NCI-H1092 (cell line): ENCODE measurements around the gene SPOCK1.
A peak's percentile ranks its signal among the peaks of the same experiment; 100 is the strongest.

Experiments used
- DNase-seq: peaks from one replicate; lab custom pipeline; 2025; lab: John Stamatoyannopoulos, UW

SPOCK1 gene

DNA sequence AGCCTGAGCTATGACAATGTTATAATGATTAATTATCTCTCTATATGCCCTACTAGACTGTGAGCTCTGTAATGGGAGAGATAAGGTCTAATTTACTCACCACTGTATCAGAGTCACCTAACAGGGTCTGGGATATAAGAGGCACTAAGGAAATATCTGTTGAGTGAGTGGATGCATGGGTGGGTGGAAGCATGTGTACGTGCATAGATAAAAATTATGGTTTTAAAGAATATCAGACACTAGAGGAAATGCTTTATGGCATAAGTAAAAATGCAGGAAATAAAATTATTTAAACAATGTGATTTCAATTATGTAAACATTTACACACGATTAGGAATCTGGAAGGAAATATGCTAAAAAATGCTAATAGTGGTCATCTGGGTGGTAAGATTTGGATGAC, 137.8 kb downstream of the SPOCK1 start:
- no peak for DNase-seq

DNA sequence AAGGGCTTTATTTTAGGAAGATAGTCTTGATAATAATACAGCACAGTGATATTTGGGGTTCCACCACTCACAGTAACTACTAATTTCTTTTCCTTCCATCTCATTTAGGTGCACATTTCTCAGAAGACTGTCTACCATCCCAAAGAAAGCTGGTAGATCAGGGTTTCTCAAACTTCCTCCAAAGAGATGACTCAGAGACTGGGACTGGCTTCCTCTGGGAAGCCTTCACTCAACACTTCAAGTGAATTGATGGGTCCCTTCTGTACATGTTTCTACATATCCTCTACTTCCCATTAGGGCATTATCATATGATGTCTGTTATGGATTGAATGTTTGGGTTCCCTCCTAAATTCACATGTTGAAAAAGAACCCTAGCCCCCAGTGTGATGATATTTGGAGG, 138.5 kb downstream of the SPOCK1 start:
- DNase-seq, result no peak

DNA sequence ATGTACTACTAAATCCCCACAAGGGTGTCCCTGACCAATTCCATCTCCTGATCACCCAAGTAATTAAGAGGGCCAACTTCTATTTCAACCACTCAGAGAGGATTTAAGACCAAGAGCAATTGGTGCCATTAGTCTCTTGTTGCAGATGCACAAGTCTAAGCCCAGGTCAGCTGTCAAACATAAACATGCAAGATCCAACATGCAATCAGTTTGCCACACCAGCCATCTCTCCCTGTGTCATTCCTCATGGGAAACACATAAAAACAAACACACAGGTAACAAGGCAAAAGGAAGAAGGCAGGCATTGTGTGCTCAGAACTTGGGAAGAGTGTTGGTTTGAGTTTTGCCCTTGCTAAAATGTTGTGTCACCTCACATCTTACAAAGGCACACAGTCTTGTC, 139.2 kb downstream of the SPOCK1 start:
- no peak for DNase-seq

DNA sequence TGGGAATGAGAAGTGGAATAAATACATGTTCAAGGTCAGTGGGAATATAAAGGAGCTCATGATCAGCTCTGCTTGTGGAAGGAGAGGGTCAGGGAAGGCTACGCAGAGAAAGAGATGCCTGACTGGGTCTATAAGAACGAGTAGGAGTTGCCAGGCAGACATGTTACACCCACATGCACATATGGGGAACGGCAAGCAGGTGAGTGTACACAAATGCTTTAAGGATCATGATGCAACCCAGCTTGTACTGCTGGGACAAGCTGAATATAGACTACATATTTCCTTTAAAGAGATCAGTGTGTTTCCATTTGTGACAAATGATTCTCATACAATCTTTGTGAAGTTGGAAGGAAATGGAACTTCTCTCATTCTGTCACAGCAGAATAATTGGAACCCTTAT, 141.7 kb downstream of the SPOCK1 start:
- no peak for DNase-seq

DNA sequence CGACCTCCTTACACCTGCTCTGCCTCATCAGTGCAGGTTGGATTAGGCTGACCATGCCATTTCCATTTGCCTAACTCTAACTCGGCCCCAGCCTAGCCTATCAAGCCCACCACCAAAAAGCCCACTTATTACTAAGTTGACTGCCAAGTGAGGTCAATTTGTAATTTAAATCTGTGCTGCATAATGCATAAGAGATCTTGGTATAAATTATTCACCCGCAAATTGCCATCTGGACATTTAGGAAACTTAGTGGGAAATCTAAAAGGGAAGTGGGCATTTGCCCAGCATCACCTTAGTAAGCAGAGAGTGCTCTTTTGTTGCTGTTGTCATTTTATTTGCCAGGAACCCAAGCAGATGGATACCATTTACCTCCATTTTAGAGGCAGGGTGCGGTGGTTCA, 143.0 kb downstream of the SPOCK1 start:
- DNase-seq, result no peak

DNA sequence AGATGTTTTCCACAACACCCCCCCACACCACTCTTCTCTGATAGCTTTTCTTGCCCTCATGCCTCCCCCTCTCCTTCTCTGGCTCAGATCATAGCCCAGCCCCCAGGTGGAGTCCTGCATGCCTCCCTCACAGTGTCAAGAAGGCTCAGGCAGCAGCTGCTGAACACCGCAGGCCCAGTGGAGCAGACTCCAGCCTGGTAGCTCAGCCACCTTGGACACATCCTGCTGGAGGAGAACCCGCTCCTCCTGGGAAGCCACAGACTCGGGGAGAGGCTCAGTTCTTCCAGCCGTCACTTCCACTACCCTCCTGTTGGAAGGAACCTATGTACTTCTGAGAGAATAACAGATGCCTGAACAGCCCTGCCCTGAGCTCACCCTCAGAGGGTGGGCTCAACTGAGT, 143.4 kb downstream of the SPOCK1 start:
- no peak for DNase-seq

DNA sequence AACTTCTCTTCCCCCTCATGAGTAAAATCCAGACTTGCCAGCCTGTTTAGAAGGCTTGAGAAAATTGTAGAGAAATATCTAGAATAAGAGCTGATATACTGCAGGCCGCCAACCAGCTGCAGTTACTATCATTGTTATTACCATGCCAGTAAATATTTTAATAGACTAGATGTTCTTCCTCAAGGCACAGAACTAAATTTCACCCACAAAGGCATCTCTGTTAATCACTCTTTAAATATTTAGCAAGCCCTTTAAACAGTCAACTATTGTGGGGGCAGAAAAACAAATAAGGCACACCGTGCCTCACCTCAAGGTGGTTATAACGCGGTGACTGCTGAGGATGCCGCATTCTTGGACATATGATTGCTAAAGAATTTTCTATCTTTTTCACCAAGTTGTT, 147.0 kb downstream of the SPOCK1 start:
- DNase-seq, result no peak

DNA sequence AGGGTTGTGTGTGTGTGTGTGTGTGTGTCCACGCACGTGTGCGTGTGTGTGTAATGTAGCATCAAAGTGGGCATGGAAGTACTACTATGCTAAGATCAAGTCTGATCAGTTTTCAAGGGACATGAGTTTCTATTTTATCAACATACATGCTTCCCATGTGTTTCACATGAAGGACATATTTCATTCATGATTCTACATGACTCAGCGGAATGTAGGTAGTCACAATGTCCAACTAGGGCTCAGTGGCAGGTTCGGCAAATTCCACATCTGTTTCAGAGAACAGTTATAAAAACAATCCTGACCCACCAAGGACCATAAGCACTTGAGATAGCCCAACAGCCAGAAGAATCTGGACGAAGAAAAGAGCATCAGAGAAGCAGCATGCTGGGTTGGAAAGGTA, 148.3 kb downstream of the SPOCK1 start:
- DNase-seq, result no peak

DNA sequence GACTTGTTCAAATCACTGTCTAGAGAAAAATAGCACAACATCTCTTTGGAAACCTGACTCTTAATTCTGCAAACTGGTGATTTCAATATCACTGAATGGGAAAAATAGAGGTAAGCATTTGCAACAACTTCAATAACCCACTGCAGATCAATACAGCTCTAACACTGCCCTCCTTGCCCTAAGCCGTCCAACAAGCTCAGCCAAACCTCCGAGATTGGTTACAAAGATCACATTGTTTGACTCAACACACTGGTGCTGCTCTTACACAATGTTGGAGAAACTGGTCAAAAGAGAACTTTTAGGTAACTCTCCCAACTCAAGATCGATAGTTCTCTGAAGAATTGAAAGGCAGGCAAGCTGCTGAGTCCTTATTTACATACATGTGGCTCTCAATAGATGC, 150.4 kb downstream of the SPOCK1 start:
- DNase-seq, result no peak

DNA sequence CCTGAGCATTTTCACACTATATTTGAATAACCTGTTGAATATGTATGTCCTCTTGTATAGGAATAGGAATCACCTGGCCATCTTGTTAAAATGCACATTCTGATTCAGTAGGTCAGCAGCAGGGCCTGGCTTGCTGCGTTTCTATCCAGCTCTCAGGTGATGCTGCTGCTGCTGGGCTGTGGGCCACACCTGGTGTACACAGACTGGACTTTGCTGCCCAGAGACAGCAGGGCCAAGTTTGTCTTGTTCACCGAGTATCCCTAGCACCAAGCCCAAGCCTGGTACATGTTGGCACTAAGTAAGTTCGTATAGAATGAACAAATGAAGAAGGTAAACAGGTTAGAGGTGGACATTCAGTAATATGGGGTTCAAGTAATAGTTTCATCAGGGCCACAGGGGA, 151.3 kb downstream of the SPOCK1 start:
- DNase-seq, result no peak

DNA sequence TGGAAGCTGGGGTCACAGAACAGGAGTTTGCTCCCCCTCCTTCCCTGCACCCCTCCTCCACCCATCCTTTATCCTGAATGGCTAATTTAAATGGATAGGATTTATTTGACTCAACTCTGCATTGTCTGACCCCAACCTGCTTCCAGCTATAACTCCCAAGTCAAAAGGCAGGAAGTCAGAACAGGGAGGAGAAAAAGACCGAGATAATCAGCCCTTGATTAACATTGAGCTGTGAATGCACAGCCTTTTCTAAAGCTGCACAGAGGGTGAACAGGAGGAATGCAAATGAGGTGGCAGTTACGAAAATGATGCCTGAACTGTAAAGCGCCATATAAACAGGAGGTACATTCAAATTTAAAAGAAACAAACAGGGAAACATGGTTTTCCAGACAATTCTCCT, 152.8 kb downstream of the SPOCK1 start:
- DNase-seq, result no peak

DNA sequence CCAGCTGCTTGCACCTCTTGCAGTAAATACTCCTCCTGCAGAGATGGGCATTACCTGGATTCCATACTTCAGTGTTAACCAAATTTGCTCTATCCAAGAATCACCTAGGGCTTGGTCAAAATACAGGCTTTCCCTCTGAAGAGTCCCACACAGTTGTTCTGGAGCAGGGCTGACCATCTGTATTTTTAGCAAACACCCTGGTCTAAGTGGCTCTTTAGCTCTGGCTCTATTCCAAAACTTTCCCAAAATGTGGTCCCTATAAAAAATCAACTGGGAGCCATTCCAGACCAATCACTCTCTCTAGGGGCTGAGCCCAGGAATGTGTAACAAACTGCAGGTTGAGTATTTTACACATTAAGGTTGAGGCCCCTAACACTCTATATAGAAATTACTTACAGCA, 153.7 kb downstream of the SPOCK1 start:
- no peak for DNase-seq

DNA sequence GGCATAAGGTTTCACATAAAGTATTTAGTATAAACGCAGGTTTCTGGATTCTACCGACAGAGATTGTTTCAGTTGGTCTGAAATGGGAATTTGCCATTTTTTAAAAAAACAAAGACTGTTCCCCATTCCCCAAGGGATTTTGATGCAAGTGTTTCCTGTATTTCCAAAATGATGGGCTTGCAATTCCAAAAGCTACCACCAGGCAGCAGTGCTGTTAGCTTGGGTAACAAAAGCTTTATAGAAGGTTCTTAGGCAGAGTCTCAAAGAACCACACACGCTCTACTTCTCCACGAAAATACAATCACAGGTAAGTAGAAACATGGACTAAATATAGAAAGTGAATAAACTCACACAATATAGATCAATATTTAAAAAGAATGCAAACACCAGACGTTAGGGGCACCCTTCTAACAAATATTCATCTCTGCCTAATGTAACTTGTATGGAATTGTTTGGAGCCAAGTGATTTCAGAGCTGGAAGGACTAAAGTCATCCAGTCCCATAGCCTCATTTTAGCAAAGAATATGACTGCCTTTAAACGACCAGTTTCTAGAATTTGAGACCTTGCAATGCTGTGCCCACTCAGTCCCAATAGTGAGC, 154.3 kb downstream of the SPOCK1 start:
- DNase-seq, result peak; percentile 42

DNA sequence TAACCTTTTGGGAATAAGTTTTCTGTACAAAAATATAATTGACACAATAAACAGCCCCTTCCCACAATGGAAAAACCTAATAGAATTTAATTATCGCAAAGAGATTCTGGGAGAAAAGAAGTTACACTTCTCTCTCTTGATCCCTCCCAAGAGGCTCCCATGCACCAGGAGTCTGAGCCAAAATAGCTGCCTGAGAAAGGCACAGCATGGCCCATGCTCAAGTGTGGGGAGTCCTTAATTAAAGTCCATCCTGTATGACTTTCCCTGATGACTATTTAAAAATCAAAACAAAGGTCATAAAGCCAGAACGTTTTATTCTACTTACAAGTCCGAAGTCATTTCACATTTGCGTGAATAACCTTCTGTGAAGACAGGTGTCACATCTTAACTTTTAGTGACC, 155.1 kb downstream of the SPOCK1 start:
- no peak for DNase-seq

DNA sequence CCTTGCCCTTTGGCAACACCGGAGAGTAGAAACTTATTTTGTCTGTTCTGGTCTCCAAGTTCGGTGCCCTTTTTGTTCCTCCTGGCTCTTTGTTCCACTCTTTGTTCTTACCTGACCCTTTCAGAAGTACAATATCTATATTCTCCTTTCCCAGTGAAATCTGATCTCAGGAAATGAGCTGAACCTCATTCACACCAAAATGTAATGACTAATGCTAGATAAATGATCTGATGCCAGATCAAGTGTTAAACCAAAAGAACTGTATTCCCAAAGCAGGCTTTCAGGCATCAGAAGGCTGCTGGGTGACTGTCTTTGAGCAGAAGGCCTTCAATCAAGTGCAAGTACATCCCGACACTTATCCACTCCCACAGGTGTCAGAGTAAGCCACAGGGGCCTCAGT, 156.4 kb downstream of the SPOCK1 start:
- no peak for DNase-seq

DNA sequence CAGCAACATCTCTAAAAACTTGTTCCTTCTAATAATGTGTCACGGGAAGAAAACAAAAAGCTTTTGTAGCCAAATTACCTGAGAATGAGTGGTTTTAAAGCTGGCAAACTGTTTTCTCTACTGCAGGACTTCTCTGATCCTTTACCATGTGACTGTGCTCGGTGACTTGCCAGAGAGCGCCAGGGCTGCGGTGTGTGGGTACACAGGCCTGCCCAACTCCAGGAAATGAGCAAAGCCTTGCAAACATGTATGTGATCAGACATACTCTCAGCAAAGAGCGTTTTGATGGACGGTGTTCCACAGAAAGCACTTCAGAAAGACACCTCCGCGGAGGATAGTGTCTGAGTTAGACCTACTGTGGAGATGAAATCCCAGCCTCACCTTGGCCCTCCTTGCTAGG, 157.3 kb downstream of the SPOCK1 start:
- no peak for DNase-seq

DNA sequence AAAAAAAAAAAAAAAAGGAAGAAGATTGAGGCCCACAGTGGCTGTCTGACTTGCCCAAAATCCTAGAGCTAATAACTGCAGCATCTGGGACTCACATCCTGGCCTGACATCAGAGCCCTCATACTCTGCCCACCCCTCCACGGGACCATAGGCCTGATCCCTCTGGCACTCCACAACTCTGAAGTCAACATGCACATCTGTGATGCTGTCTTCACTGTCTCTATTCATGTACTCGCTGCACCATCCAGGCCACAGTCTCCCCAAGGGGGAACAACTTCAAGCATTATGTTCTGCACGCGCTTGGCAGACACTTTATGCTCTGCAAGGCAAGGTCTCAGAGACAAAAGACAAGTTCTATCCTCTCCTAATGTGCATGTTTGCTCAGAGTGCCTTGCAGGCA, 158.2 kb downstream of the SPOCK1 start:
- no peak for DNase-seq

DNA sequence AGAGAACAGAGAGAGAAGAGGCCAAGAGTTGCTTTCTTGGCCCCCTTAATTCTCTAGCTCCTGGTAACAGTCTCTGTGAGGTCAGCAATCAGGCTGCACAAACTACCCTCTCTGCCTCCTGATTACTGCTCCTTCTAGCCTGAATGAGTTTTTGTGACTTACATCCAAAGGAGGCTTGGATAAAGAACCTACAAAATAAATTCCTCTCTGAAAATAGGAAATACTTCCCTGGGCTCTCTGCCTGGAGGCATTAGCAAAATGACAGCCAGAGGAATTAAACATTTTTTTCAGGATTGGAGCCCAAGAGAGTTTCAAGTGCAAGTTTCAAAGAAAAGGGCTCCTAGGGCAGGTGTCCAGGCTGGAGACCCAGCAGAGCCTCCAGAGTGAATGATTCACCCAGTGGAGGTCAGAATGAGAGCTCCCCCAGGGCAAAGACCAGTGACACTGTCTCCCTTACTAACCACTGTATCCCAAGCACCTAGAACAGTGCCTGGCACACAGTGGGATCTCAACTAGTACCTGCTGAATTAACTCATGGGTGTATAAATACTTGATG, 162.5 kb downstream of the SPOCK1 start:
- no peak for DNase-seq

DNA sequence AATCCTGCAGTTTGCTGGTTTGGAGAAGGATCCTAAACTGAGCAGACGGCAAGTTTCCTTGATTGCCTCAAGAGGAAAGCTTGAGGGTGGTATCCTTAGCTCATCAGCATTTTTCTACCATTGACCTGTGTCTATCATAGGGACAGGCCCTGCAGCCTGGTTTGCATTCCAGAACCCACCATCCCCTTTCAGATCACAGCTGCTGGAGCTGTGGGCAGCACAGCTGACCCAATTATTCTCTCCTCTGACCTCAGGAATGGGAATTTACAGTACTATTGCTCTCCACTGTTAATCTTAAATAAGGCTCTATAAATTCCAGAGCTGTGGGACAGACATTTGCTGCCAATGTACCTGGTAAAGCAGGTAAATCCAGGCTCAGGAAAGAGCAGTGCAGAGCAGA, 163.0 kb downstream of the SPOCK1 start:
- no peak for DNase-seq

DNA sequence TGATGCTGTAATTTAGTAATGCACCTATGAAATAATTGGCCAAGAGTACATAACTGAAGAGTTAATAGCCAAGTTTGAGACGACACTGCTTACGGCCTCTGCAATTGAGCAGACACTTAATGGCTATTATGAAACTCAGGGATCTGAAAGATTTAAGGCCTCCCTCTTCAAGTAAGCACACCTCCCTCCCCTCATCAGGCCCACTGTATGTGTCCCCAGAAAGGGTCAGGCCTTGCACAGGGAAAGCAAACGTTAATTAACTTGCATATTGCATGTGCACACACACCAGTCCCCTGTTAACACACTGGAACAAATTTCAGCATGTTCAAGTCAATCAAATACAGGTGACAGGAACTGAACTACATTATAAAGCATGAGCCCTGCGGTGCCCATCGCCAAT, 163.6 kb downstream of the SPOCK1 start:
- DNase-seq, result no peak

DNA sequence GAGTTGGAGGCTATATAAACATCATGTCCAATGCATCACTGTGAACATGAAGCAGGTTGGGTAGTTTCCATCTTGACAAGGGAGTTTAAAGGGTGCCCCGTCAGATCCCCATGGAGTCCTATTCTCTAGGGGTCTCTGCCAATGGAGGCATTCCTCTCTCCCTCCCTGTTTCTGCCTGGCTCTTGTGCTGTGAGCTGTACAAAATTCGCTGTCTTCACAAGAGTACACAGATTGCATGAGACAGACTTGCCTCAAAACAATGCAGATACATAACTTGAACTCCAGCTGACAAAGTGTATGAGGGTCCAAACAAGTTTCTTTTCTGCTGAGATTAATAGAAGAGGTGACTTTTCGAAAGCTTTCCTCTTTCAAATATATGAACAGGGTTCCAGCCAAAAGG, 165.2 kb downstream of the SPOCK1 start:
- no peak for DNase-seq

DNA sequence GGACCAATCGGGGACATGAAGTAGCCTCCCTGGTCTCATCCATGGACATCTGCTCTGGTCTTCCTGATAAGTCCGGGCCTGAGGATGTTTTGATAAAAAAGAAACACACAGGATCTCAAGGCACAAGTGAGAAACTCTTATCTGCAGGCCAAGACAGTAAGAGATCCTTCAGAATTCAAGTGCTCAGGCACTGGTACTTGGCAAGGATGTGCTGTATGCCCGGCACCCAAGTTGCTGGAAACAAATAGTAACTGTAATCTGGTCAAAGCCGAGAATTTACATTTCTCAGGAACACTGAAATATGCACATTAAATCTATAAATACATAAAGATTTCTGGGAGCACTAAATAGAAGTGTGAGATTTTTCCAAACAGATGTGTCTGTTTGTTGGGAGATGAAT, 165.7 kb downstream of the SPOCK1 start:
- DNase-seq, result no peak

DNA sequence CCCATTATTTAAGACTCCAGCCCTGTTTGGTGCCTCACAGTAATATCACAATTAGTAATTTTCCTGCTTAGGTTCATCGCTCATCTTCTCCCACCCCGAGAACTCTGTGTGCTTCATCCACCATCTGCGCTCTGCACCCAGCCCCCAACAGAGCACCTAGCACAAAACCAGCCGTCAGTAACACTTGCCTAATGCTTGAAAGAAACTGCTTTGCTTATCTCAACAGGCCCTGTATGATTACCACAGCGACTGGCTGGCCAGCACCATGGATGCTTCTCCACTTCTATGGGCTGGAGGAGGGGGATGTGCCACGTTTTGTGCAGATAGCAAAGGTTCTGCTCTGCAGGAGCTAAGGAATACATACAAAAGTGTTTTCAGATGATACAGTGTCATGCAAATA, 166.8 kb downstream of the SPOCK1 start:
- DNase-seq, result no peak

DNA sequence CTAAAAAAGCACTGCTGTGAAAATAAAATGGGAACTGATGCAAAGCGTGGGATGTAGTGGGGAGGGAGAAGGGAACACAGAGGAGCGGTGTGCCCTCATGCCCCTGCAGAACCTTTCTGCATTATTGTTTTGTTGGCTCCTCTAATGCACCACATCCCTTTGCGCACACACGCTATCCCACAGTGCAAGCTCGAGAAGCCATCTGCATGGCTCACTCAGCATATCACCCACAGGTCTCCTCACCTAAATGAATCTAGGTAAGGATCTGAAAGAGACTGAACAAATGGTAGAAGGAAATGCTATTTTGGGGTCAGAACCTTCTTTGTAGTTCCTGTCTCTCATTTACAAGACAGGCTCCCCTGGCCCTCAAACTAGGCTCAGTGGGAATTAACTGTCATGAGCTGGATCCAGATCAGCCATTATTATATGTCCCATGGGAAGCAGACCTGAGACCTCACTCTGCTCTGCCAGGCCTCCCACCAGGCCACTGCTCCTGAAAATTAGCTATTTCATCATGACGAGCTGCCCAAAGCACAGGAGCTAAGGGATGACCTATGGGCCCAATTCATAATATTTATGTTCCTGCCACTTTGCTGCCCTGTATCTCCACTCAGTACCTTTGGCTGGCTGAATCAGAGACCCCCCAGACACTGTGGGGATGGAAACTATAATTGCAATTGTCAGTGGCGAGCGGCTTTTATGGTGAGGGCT, 169.4 kb downstream of the SPOCK1 start:
- DNase-seq, result no peak
